ENCODE results near the gene SNAP23.
"Not testable (repeated sequence)": the region's sequence is repeated elsewhere in the genome, so short reads cannot be mapped to it uniquely, and the experiment has no call there.

Gene SNAP23

DNA sequence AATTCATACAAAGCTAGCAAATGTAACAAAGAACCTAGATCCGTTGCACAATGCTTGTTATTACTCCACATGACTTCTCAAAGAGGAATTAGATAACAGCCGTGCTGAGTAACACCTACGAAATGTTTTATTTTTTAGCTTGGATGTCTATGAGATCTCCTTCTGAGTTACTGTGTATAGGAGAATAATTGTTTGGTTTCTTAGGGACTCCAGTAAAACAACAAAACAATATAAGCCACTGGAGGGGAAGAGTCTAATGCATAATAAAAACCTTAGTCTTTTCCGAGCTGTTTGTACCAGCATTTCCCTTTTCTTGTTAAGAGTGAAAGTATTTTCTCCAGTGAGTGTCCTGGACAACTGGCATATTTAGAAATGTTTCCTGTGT, 15.6 kb downstream of the SNAP23 start:
- H3K9me3 Mint-ChIP-seq (ENCODE audit: low read depth) = no peaks in the 10 kb centered on the region
- peaks cover 6% of the 10 kb centered on the region for H3K4me1 Mint-ChIP-seq (ENCODE audit: low read depth)
- H3K27me3 Mint-ChIP-seq = no peaks in the 10 kb centered on the region
- H3K4me3 Mint-ChIP-seq = no peak overlapping the region
- no peak overlapping the region for H3K27ac Mint-ChIP-seq
- peaks cover 7% of the 10 kb centered on the region for H3K36me3 Mint-ChIP-seq

DNA sequence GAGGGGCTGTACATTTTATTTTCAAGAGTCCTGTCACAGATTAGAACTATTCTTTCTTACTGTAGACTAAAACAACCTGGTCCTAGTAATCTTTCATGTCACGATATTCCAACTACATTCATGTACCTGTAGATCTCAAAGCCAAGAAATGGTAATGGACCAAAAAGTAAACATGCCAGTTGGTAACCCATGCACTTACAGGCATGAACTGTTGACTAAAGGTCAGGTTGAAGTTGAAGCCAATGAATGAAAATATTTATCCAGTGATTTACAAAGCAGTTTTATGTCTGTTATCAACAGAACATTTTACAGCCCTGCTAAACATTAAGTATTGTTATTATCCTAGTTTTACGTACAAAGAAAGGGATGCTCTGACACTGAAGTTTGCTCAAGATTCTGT, 27.9 kb downstream of the SNAP23 start:
- Mint-ChIP-seq H3K27me3 (no peaks in the 10 kb centered on the region), H3K9me3 (ENCODE audit: low read depth) (no peaks in the 10 kb centered on the region), H3K4me1 (ENCODE audit: low read depth) (no peaks in the 10 kb centered on the region), H3K36me3 (peaks cover 4% of the 10 kb centered on the region), H3K4me3 (no peak overlapping the region), H3K27ac (no peak overlapping the region)

DNA sequence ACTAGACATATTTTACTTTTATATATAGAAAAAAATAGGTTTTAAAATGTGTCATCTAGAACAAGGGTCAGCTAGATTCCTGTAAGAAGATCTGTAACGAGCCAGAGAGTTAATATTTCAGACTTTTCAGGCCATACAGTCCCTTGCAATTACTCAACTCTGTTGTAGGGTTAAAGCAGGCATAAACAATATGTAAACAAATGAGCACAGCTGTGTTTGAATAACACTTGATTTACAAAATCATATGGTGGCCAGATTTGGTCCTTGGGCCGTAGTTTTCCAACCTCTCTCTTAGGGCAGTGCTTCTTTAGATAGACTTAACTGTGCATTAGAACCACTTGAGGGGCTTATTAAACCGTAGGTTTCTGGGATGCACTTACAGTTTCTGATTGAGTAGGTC, 33.5 kb downstream of the SNAP23 start:
- peaks cover 7% of the 10 kb centered on the region for H3K36me3 Mint-ChIP-seq
- no peaks in the 10 kb centered on the region for H3K27me3 Mint-ChIP-seq
- no peak overlapping the region for H3K4me3 Mint-ChIP-seq
- no peak overlapping the region for H3K27ac Mint-ChIP-seq
- no peaks in the 10 kb centered on the region for H3K9me3 Mint-ChIP-seq (ENCODE audit: low read depth)
- H3K4me1 Mint-ChIP-seq (ENCODE audit: low read depth) = no peaks in the 10 kb centered on the region

DNA sequence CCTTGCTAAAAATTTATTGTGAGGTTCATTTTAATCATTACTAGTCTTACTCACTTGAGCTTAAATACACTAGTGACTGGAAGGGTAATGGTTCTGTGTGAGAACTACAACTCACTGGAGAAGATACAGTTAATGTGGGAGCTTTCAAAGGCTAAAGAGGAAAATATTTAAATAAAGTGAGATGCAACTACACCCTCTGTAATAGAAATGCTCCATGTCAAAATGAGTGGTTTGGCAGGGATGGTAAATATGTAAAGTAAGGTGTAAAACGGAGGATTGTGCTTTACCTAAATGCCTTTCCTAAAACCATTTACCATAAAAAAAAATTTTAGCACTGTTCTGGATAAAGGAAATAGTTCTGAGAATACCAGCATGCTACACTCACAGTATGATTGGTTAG, 37.8 kb downstream of the SNAP23 start:
- H3K4me1 Mint-ChIP-seq (ENCODE audit: low read depth) = no peaks in the 10 kb centered on the region
- H3K4me3 Mint-ChIP-seq = no peak overlapping the region
- no peaks in the 10 kb centered on the region for H3K27me3 Mint-ChIP-seq
- no peaks in the 10 kb centered on the region for H3K9me3 Mint-ChIP-seq (ENCODE audit: low read depth)
- no peak overlapping the region for H3K27ac Mint-ChIP-seq
- peaks cover 3% of the 10 kb centered on the region for H3K36me3 Mint-ChIP-seq

DNA sequence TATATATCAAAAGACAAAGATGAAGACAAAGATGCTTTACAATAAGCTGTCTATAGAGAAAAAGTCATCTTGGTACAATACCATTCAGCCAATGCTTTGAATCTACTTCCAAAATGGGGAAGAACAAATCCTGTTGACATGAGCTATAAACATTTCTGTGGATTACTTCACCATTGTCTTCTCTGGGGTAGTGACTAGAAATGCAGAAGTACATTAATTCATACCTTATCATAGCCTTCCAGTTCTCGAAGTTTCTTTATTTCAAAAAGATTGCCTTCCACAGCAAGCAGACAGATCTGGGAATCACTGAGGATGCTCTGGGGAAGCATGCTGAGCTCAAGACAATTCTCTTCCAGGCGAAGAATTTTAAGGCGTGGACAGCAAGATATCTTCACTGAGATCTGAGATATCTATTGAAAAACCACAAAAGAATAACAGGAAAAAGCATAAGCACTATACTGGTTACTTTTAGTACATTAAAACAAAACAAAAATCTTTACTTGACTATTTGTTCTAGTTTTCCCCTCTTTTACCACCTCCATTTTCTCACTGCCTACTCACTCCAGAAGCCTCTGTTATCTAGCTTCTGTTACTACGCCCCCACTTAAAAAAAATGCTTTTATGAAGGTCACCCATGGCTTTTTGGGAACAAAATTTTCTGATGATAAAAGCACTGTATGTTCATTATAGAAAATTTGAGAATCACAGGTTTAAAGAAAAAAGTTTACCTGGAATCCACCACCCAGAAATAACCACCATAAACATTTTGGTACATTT, 49.6 kb downstream of the SNAP23 start:
- no peak overlapping the region for H3K4me3 Mint-ChIP-seq

DNA sequence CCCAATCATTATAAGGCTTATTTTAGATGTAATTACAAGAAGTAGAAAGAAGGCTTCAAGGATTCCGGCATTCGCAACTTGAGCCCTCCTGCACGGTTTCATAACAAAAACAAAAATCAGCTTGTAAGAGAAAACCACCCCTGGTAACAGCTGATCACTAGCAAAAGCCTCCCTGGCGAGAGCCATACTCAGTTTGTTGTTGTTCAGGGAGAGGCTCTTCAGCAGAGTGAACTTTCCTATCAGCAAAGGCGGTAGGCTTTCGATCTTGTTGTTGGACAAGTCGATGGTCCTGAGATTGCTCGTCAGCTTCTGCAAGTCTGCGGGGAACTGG, 52.4 kb downstream of the SNAP23 start:
- peaks cover 4% of the 10 kb centered on the region for H3K36me3 Mint-ChIP-seq
- peak overlapping the region; percentile 99 for H3K4me3 Mint-ChIP-seq
- peaks cover 47% of the 10 kb centered on the region for H3K4me1 Mint-ChIP-seq (ENCODE audit: low read depth)
- H3K9me3 Mint-ChIP-seq (ENCODE audit: low read depth) = no peaks in the 10 kb centered on the region
- H3K27ac Mint-ChIP-seq = peak overlapping the region; percentile 96
- no peaks in the 10 kb centered on the region for H3K27me3 Mint-ChIP-seq

More for the DNA sequence above, 49.6 kb downstream of the SNAP23 start:
- peaks cover 7% of the 10 kb centered on the region for H3K36me3 Mint-ChIP-seq
- no peaks in the 10 kb centered on the region for H3K9me3 Mint-ChIP-seq (ENCODE audit: low read depth)
- H3K27ac Mint-ChIP-seq = peak overlapping the region; percentile 54
- no peaks in the 10 kb centered on the region for H3K27me3 Mint-ChIP-seq
- H3K4me1 Mint-ChIP-seq (ENCODE audit: low read depth) = peaks cover 38% of the 10 kb centered on the region

DNA sequence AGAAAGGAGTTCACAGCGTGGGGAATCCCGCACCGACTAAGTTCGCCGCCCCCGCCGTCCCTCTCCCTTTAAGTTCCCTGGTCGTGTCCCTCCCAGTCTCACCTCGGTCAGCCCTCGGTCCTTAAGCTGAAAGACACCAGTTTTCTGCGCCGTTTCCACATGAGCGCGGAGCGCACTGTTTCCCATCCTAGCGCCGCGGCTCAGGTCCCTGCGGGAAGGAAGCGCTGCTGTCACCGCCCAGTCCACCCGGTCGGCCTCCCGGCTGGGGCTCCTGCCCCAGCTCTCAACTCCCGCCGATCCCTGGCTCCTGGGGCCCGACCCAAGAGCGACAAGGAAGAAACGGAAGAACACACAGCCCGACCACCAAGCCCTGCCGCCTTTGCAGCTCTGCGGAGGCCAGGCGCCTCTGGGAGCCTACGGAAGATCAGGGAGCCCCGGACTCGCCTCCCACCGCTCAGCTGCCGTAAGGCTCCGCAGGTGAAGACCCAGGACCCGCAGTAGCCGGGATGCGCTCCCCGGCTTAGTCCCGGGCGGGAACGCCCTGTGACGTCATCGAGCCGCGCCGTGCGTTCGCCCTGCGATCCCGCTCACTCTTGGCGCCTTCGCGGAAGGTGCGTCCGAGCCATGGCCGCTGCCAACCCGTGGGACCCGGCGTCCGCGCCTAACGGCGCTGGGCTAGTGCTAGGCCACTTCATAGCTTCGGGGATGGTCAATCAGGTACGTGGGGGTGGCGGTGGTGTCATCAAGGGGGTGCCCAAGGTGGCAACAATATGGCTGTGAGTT, 53.0 kb downstream of the SNAP23 start, which contains the start of the genes HAUS2 and LRRC57:
HAUS2 (plus strand) TSS at position 590 of the 783 bp plus-strand sequence; CDS start at position 625, 35 bp downstream.
LRRC57 (minus strand) TSS at position 545 of the 783 bp plus-strand sequence; CDS start at position 186, 359 bp downstream.
- no peaks in the 10 kb centered on the region for H3K9me3 Mint-ChIP-seq (ENCODE audit: low read depth)
- H3K36me3 Mint-ChIP-seq = peaks cover 4% of the 10 kb centered on the region
- peak within 1 kb of the TSS; percentile 99 for H3K4me3 Mint-ChIP-seq
- H3K4me1 Mint-ChIP-seq (ENCODE audit: low read depth) = peaks cover 49% of the 10 kb centered on the region
- peak within 1 kb of the TSS; percentile 96 for H3K27ac Mint-ChIP-seq
- H3K27me3 Mint-ChIP-seq = no peaks in the 10 kb centered on the region

DNA sequence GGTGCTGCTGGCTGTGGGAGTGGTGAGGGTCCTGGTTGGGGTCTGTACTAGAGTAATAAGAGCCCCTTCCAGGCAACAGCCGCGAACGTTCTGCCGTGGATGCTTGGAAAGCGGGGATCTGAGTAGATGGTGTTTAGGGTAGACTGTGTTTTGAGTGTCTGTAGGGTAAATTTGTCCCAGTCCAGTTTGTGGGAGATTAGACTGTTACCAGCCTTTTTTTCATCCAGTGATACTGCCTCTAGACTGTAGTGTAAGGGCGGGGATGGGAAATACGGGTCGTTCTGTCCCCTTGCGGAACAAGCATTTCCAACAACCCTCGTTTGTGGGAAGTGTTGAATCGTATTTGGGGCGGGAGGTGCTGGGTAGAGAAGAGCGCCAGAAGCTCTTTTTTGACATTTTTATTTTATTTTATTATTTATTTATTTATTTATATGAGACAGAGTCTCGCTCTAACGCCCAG, 53.6 kb downstream of the SNAP23 start:
- Mint-ChIP-seq H3K36me3 (peaks cover 4% of the 10 kb centered on the region), H3K27me3 (no peaks in the 10 kb centered on the region), H3K4me3 (peak overlapping the region; percentile 99), H3K4me1 (ENCODE audit: low read depth) (peaks cover 55% of the 10 kb centered on the region), H3K27ac (peak overlapping the region; percentile 96), H3K9me3 (ENCODE audit: low read depth) (no peaks in the 10 kb centered on the region)

DNA sequence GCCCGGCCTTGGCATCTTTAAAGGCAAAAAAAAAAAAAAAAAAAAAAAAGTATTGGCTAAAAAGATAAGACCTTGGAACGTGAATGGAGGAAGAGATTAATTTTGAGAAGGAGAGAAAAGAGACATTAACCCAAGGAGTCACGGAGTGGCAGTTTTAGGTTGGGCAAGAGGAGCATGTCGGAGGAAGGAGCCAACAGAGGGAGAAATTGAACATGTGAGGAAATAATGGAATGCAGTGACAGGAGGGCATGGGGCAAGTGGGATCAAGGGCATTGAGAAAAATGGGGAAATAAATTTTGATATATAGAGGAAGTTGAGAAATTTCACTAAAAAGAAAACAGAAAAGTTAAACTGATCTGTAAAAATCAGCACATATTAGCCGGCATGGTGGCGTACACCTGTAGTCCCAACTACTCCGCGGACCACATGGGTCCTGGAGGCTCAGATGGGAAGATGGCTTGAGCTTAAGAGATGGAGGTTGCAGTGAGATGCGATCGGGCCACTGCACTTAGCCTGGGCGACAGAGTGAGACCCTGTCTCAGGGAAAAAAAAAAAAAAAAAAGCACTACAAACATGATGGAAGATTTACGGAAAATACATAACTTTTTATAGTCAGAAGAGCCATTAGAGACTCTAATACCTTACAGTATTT, 54.4 kb downstream of the SNAP23 start:
- Mint-ChIP-seq H3K36me3 (peaks cover 4% of the 10 kb centered on the region), H3K4me1 (ENCODE audit: low read depth) (peaks cover 56% of the 10 kb centered on the region), H3K9me3 (ENCODE audit: low read depth) (no peaks in the 10 kb centered on the region), H3K4me3 (peak overlapping the region; percentile 99), H3K27me3 (no peaks in the 10 kb centered on the region), H3K27ac (peak overlapping the region; percentile 64)

DNA sequence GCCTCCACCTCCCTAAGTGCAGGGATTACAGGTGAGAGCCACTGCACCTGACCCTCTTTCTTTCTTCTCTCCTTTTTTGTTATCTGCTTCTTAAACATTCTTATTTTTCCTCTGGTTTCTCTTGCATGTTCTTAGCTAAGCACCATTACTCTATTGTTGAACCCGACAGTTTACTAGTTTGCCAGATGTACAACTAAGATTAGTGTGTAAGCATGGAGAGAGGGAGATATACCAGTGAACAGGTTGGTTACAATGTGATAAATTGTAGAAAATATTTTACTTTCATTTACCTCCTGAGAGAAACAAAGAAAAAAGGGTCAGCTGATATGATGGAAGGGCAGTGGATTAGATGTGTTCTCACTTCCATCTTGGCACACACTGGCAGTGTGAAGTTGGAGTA, 58.1 kb downstream of the SNAP23 start:
- H3K9me3 Mint-ChIP-seq (ENCODE audit: low read depth) = no peaks in the 10 kb centered on the region
- no peaks in the 10 kb centered on the region for H3K27me3 Mint-ChIP-seq
- H3K27ac Mint-ChIP-seq = peak overlapping the region; percentile 30
- no peaks in the 10 kb centered on the region for H3K36me3 Mint-ChIP-seq
- peaks cover 29% of the 10 kb centered on the region for H3K4me1 Mint-ChIP-seq (ENCODE audit: low read depth)
- no peak overlapping the region for H3K4me3 Mint-ChIP-seq

DNA sequence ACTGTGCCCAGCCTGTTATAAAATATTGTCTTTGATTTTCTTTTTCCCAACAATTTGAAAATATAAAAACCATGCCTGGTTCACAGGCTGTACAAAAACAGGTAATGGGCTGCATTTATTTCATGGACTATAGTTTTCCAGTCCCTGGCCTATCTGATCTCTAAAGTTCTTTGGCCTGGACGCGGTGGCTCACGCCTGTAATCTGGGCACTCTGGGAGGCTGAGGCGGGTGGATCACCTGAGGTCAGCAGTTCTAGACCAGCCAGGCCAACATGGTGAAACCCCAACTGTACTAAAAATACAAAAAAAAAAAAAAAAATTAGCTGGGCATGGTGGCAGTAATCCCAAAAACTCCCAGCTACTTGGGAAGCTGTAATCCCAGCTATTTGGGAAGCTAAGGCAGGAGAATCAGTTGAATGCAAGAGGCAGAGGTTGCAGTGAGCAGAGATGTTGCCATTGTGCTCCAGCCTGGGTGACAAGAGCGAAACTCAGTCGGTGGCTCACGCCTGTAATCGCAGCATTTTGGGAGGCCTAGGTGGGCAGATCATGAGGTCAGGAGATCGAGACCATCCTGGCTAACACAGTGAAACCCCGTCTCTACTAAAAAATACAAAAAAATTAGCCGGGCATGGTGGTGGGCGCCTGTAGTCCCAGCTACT, 61.2 kb downstream of the SNAP23 start:
- H3K4me3 Mint-ChIP-seq; H3K27me3 Mint-ChIP-seq; H3K27ac Mint-ChIP-seq; H3K9me3 Mint-ChIP-seq (ENCODE audit: low read depth); H3K36me3 Mint-ChIP-seq: not testable (repeated sequence)
- peaks cover 16% of the 10 kb centered on the region for H3K4me1 Mint-ChIP-seq (ENCODE audit: low read depth)

DNA sequence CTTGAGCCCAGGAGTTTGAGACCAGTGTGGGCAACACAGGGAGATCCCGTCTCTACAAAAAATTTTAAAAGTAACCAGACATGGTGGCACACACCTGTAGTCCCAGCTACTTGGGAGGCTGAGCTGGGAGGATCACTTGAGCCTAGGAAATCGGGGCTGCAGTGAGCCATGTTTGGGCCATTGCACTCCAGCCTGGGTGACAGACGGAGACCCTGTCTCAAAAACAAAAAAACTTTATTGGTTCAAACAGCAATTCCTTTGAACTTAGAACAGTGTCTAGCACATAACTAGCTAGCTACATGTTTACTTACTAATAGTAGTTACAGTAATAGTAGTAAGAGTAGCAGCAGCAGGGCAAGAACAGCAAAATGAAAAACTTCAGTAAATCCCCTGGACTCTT, 63.3 kb downstream of the SNAP23 start:
- Mint-ChIP-seq H3K9me3 (ENCODE audit: low read depth) (no peaks in the 10 kb centered on the region), H3K36me3 (peaks cover 2% of the 10 kb centered on the region), H3K4me1 (ENCODE audit: low read depth) (peaks cover 8% of the 10 kb centered on the region), H3K27ac (no peak overlapping the region), H3K4me3 (no peak overlapping the region), H3K27me3 (no peaks in the 10 kb centered on the region)

DNA sequence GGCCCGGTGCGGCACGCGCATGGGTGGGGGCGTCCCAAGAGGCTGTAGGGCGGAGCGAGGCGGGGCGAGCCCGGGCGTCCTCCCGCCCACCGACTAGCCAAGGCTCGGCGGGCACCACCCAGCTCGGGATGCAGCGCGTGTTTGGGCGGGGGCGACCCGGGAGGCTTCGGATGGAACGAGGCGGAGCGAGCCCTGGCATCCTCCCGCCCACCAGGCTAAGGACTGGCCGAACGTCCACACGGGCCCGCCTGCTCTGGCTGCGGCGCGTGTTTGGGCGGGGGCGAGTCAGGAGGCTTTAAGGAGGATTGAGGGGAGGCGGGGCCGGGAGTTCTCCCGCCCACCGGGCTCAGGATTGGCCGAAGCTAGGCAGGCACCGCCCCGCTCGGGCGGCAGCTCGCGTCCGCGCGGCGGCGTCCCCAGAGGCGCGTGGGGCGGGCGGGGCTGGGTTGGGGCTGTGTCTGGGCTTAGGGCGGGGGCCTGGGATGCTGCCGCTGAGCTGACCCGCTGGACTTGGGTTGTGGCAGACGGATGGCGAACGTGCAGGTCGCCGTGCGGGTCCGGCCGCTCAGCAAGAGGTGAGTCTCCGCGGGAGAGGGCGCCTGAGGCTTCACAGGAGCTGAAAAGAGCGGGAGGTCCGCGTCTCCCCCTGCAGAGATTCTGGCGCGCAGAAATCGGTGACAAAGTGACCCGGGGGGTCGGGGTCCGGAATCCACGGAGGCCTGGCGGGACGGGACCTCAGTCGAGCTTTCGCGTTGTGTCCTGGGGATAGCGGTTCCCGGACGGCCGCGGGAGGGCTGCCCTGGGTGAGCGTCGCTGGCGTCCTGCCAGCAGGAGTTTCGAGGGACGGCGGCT, 80.0 kb downstream of the SNAP23 start, which contains the start of gene STARD9:
STARD9 (plus strand) TSS at position 419 of the 852 bp plus-strand sequence; CDS start at position 529, 110 bp downstream.
- H3K4me3 Mint-ChIP-seq = peak within 1 kb of the TSS; percentile 92
- H3K4me1 Mint-ChIP-seq (ENCODE audit: low read depth) = peaks cover 16% of the 10 kb centered on the region
- no peaks in the 10 kb centered on the region for H3K9me3 Mint-ChIP-seq (ENCODE audit: low read depth)
- H3K36me3 Mint-ChIP-seq = no peaks in the 10 kb centered on the region
- peak within 1 kb of the TSS; percentile 80 for H3K27ac Mint-ChIP-seq
- no peaks in the 10 kb centered on the region for H3K27me3 Mint-ChIP-seq
